ENCODE results near the gene CHTOP.
"Not testable (repeated sequence)": the region's sequence is repeated elsewhere in the genome, so short reads cannot be mapped to it uniquely, and the experiment has no call there.

CHTOP gene

GRCh38 chr1:153655333-153655732 is 21.5 kb downstream of the CHTOP start:
- no peak overlapping the region for H3K4me3 Mint-ChIP-seq
- no peak overlapping the region for H3K27ac Mint-ChIP-seq
- DNase-seq (ENCODE audit: low spot score in 2 of 2) (no peak), ATAC-seq (no peak)
- H3K4me1 Mint-ChIP-seq = peaks cover 17% of the 10 kb centered on the region
- no peaks in the 10 kb centered on the region for H3K9me3 Mint-ChIP-seq
- peaks cover 3% of the 10 kb centered on the region for H3K36me3 Mint-ChIP-seq

GRCh38 chr1:153658400-153659174 is 24.7 kb downstream of the CHTOP start, which contains the start of gene SNAPIN:
Gene SNAPIN, plus strand, starts transcription at chr1:153658703. Its CDS starts 41 bp downstream, at chr1:153658744.
- peak within 1 kb of the TSS; percentile 93 for H3K27ac Mint-ChIP-seq
- ATAC-seq = peak; percentile 98
- no peaks in the 10 kb centered on the region for H3K36me3 Mint-ChIP-seq
- H3K4me1 Mint-ChIP-seq = peaks cover 23% of the 10 kb centered on the region
- peak within 1 kb of the TSS; percentile 89 for H3K4me3 Mint-ChIP-seq
- no peaks in the 10 kb centered on the region for H3K9me3 Mint-ChIP-seq
- peak; percentile 84 to 96 for DNase-seq (ENCODE audit: low spot score in 2 of 2)

- Mint-ChIP-seq H3K36me3 (no peaks in the 10 kb centered on the region), H3K4me3 (peak overlapping the region; percentile 89), H3K27ac (peak overlapping the region; percentile 93), H3K4me1 (peaks cover 23% of the 10 kb centered on the region), H3K9me3 (no peaks in the 10 kb centered on the region)
- no peak for ATAC-seq
- DNase-seq (ENCODE audit: low spot score in 2 of 2) = no peak
Observed at GRCh38 chr1:153659175-153659534, 25.3 kb downstream of the CHTOP start.

- Mint-ChIP-seq H3K36me3 (no peaks in the 10 kb centered on the region), H3K9me3 (no peaks in the 10 kb centered on the region), H3K4me3 (peak overlapping the region; percentile 89), H3K4me1 (peaks cover 23% of the 10 kb centered on the region), H3K27ac (peak overlapping the region; percentile 93)
- ATAC-seq (no peak), DNase-seq (ENCODE audit: low spot score in 2 of 2) (no peak)
Observed at GRCh38 chr1:153659656-153660055, 25.8 kb downstream of the CHTOP start.

GRCh38 chr1:153661111-153661708 is 27.3 kb downstream of the CHTOP start:
- no peaks in the 10 kb centered on the region for H3K36me3 Mint-ChIP-seq
- H3K27ac Mint-ChIP-seq = peak overlapping the region; percentile 30
- ATAC-seq (no peak), DNase-seq (ENCODE audit: low spot score in 2 of 2) (no peak)
- no peaks in the 10 kb centered on the region for H3K9me3 Mint-ChIP-seq
- peaks cover 23% of the 10 kb centered on the region for H3K4me1 Mint-ChIP-seq
- H3K4me3 Mint-ChIP-seq = no peak overlapping the region

GRCh38 chr1:153662269-153662668 is 28.4 kb downstream of the CHTOP start:
- DNase-seq (ENCODE audit: low spot score in 2 of 2) (no peak), ATAC-seq (no peak)
- Mint-ChIP-seq H3K9me3 (no peaks in the 10 kb centered on the region), H3K36me3 (no peaks in the 10 kb centered on the region), H3K4me3 (no peak overlapping the region), H3K27ac (peak overlapping the region; percentile 33), H3K4me1 (peaks cover 23% of the 10 kb centered on the region)

- Mint-ChIP-seq H3K4me3 (no peak overlapping the region), H3K36me3 (no peaks in the 10 kb centered on the region), H3K9me3 (no peaks in the 10 kb centered on the region), H3K27ac (peak overlapping the region; percentile 33), H3K4me1 (peaks cover 19% of the 10 kb centered on the region)
- DNase-seq (ENCODE audit: low spot score in 2 of 2) = no peak
- no peak for ATAC-seq
Observed at GRCh38 chr1:153663211-153663610, 29.3 kb downstream of the CHTOP start.

- ATAC-seq (no peak), DNase-seq (ENCODE audit: low spot score in 2 of 2) (no peak)
- Mint-ChIP-seq H3K27ac (peak overlapping the region; percentile 68), H3K36me3 (no peaks in the 10 kb centered on the region), H3K9me3 (no peaks in the 10 kb centered on the region), H3K4me3 (no peak overlapping the region), H3K4me1 (peaks cover 11% of the 10 kb centered on the region)
Observed at GRCh38 chr1:153667439-153667838, 33.6 kb downstream of the CHTOP start.

GRCh38 chr1:153668672-153669071 is 34.8 kb downstream of the CHTOP start:
- H3K4me1 Mint-ChIP-seq = peaks cover 11% of the 10 kb centered on the region
- H3K27ac Mint-ChIP-seq = peak overlapping the region; percentile 68
- not testable (repeated sequence) for H3K9me3 Mint-ChIP-seq; DNase-seq (ENCODE audit: low spot score in 2 of 2); H3K36me3 Mint-ChIP-seq; ATAC-seq
- H3K4me3 Mint-ChIP-seq = peak overlapping the region; percentile 34

GRCh38 chr1:153669606-153670005 is 35.7 kb downstream of the CHTOP start:
- Mint-ChIP-seq H3K27ac (no peak overlapping the region), H3K4me3 (no peak overlapping the region), H3K36me3 (no peaks in the 10 kb centered on the region), H3K9me3 (no peaks in the 10 kb centered on the region), H3K4me1 (peaks cover 11% of the 10 kb centered on the region)
- ATAC-seq (no peak), DNase-seq (ENCODE audit: low spot score in 2 of 2) (no peak)

GRCh38 chr1:153670257-153670858 is 36.5 kb downstream of the CHTOP start:
- H3K4me3 Mint-ChIP-seq = no peak overlapping the region
- no peak for DNase-seq (ENCODE audit: low spot score in 2 of 2)
- no peaks in the 10 kb centered on the region for H3K36me3 Mint-ChIP-seq

GRCh38 chr1:153670859-153671627 is 37.2 kb downstream of the CHTOP start, which contains the start of gene ILF2:
Gene ILF2, minus strand, starts transcription at chr1:153670993. Its CDS starts 71 bp downstream, at chr1:153670922.
- peak; percentile 93 to 98 for DNase-seq (ENCODE audit: low spot score in 2 of 2)
- no peaks in the 10 kb centered on the region for H3K36me3 Mint-ChIP-seq
- ATAC-seq = peak; percentile 97
- no peak within 1 kb of the TSS for H3K4me3 Mint-ChIP-seq
- H3K4me1 Mint-ChIP-seq = peaks cover 11% of the 10 kb centered on the region
- H3K27ac Mint-ChIP-seq = no peak within 1 kb of the TSS
- no peaks in the 10 kb centered on the region for H3K9me3 Mint-ChIP-seq

More at GRCh38 chr1:153670257-153670858, 36.5 kb downstream of the CHTOP start:
- ATAC-seq = peak; percentile 1
- Mint-ChIP-seq H3K4me1 (peaks cover 11% of the 10 kb centered on the region), H3K27ac (no peak overlapping the region), H3K9me3 (no peaks in the 10 kb centered on the region)

- DNase-seq (ENCODE audit: low spot score in 2 of 2) (peak; percentile 27 to 81), ATAC-seq (peak; percentile 47)
- H3K27ac Mint-ChIP-seq, H3K36me3 Mint-ChIP-seq, H3K4me3 Mint-ChIP-seq, H3K9me3 Mint-ChIP-seq: not testable (repeated sequence)
- peaks cover 11% of the 10 kb centered on the region for H3K4me1 Mint-ChIP-seq
Observed at GRCh38 chr1:153671628-153672353, 37.9 kb downstream of the CHTOP start.

GRCh38 chr1:153673511-153673910 is 39.6 kb downstream of the CHTOP start:
- no peak overlapping the region for H3K4me3 Mint-ChIP-seq
- DNase-seq (ENCODE audit: low spot score in 2 of 2) = no peak
- H3K36me3 Mint-ChIP-seq = no peaks in the 10 kb centered on the region
- peak overlapping the region; percentile 7 for H3K27ac Mint-ChIP-seq
- no peak for ATAC-seq
- H3K4me1 Mint-ChIP-seq = peaks cover 18% of the 10 kb centered on the region
- no peaks in the 10 kb centered on the region for H3K9me3 Mint-ChIP-seq
